Measurements from ENCODE around the gene NCK2.

NCK2 gene

GRCh38 chr2:105775809-105776559, 31.3 kb downstream of the NCK2 start:
- DNase-seq (ENCODE audit: low read depth), result no peak

- DNase-seq (ENCODE audit: low read depth), result no peak
Measured at GRCh38 chr2:105776560-105776928, 31.8 kb downstream of the NCK2 start.

GRCh38 chr2:105777031-105777482, 32.3 kb downstream of the NCK2 start:
- DNase-seq (ENCODE audit: low read depth), result no peak

GRCh38 chr2:105777506-105778055, 32.9 kb downstream of the NCK2 start:
- no peak for DNase-seq (ENCODE audit: low read depth)

GRCh38 chr2:105778080-105778607, 33.4 kb downstream of the NCK2 start:
- no peak for DNase-seq (ENCODE audit: low read depth)

- DNase-seq (ENCODE audit: low read depth), result no peak
Measured at GRCh38 chr2:105779394-105779793, 34.7 kb downstream of the NCK2 start.

- no peak for DNase-seq (ENCODE audit: low read depth)
Measured at GRCh38 chr2:105780606-105781005, 35.9 kb downstream of the NCK2 start.

GRCh38 chr2:105781274-105781978, 36.7 kb downstream of the NCK2 start:
- no peak for DNase-seq (ENCODE audit: low read depth)

GRCh38 chr2:105782123-105782522, 37.4 kb downstream of the NCK2 start:
- DNase-seq (ENCODE audit: low read depth), result no peak

- no peak for DNase-seq (ENCODE audit: low read depth)
Measured at GRCh38 chr2:105782646-105783045, 37.9 kb downstream of the NCK2 start.

- no peak for DNase-seq (ENCODE audit: low read depth)
Measured at GRCh38 chr2:105783151-105783738, 38.5 kb downstream of the NCK2 start.

GRCh38 chr2:105783972-105784371, 39.3 kb downstream of the NCK2 start:
- no peak for DNase-seq (ENCODE audit: low read depth)

- no peak for DNase-seq (ENCODE audit: low read depth)
Measured at GRCh38 chr2:105784589-105784988, 39.9 kb downstream of the NCK2 start.

- no peak for DNase-seq (ENCODE audit: low read depth)
Measured at GRCh38 chr2:105785095-105785847, 40.6 kb downstream of the NCK2 start.

- no peak for DNase-seq (ENCODE audit: low read depth)
Measured at GRCh38 chr2:105786231-105787230, 41.8 kb downstream of the NCK2 start.

- DNase-seq (ENCODE audit: low read depth), result no peak
Measured at GRCh38 chr2:105787376-105788318, 42.9 kb downstream of the NCK2 start.

GRCh38 chr2:105788670-105789290, 44.1 kb downstream of the NCK2 start:
- no peak for DNase-seq (ENCODE audit: low read depth)

- DNase-seq (ENCODE audit: low read depth), result peak; percentile 61
Measured at GRCh38 chr2:105789745-105790460, 45.2 kb downstream of the NCK2 start.

Data from T follicular helper cell (primary cell).